GM18870 (cell line): ENCODE results near the gene LRRC3.

Source experiments
- ATAC-seq: cut with Tn5 transposase; IDR thresholded peaks from one replicate; pipeline ENCODE4 v1.9.1; 2021; ENCODE audit warnings: moderate library complexity; ENCODE audit not compliant: unreplicated experiment

LRRC3 gene

GRCh38 chr21:44456214-44456914 is 1.1 kb downstream of the LRRC3 start:
- ATAC-seq: no peak

GRCh38 chr21:44456915-44457736 is 1.8 kb downstream of the LRRC3 start:
- no peak for ATAC-seq

- ATAC-seq: no peak
Measured at GRCh38 chr21:44458971-44459711, 3.8 kb downstream of the LRRC3 start.

GRCh38 chr21:44459712-44460440 is 4.6 kb downstream of the LRRC3 start:
- ATAC-seq: no peak

- ATAC-seq: no peak
Measured at GRCh38 chr21:44460441-44460755, 5.1 kb downstream of the LRRC3 start.

GRCh38 chr21:44461005-44461404 is 5.7 kb downstream of the LRRC3 start:
- ATAC-seq: no peak

GRCh38 chr21:44461464-44462001 is 6.2 kb downstream of the LRRC3 start:
- no peak for ATAC-seq

- no peak for ATAC-seq
Measured at GRCh38 chr21:44462086-44462833, 7.0 kb downstream of the LRRC3 start.

- ATAC-seq: no peak
Measured at GRCh38 chr21:44462834-44463200, 7.5 kb downstream of the LRRC3 start.

GRCh38 chr21:44463724-44464123 is 8.4 kb downstream of the LRRC3 start:
- no peak for ATAC-seq

- no peak for ATAC-seq
Measured at GRCh38 chr21:44464351-44464750, 9.0 kb downstream of the LRRC3 start.

GRCh38 chr21:44466351-44466954 is 11.1 kb downstream of the LRRC3 start:
- ATAC-seq: no peak

- ATAC-seq: no peak
Measured at GRCh38 chr21:44466996-44467858, 11.9 kb downstream of the LRRC3 start.

- no peak for ATAC-seq
Measured at GRCh38 chr21:44467859-44468195, 12.5 kb downstream of the LRRC3 start.

- ATAC-seq: no peak
Measured at GRCh38 chr21:44471341-44471740, 16.0 kb downstream of the LRRC3 start.

GRCh38 chr21:44471996-44472395 is 16.7 kb downstream of the LRRC3 start:
- ATAC-seq: no peak

GRCh38 chr21:44473915-44474555 is 18.7 kb downstream of the LRRC3 start:
- no peak for ATAC-seq

- ATAC-seq: no peak
Measured at GRCh38 chr21:44475266-44475845, 20.0 kb downstream of the LRRC3 start.
